ENCODE results near the gene EIF2S1. TPM values are rescaled to one million over a fixed set of nuclear protein-coding genes. Genes with fewer than 3 reads are reported as not detected.
A peak's percentile ranks its signal among the peaks of the same experiment; 100 is the strongest.
"Not testable (repeated sequence)": the region's sequence is repeated elsewhere in the genome, so short reads cannot be mapped to it uniquely, and the experiment has no call there.

EIF2S1 gene
- total RNA-seq, 2 donors from 2014 or later = 53.1 to 63.6 TPM

DNA sequence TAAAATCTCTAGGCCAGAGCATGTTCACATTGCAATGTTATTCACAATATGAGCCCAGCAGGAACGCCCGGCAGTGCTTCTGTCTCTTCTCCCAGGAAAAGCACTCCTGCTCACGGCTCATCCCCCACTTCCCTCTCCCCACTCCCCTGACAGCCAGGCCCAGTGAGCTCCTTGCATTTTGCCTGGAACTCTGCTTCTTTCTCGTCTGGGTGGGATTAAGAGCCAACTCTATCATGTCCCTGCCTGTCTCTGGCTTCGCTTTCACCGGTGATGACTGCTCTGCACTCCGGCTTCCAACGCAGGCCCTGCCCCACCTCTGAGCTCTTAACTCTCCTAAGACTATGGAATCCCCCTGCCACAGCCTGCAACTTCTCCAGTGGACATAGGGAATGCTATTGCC lies 49.3 kb downstream of the EIF2S1 start:
- no peak overlapping the region for H3K27ac ChIP-seq
- 37% methylated on average over 8 of the region's 8 CpGs for WGBS

DNA sequence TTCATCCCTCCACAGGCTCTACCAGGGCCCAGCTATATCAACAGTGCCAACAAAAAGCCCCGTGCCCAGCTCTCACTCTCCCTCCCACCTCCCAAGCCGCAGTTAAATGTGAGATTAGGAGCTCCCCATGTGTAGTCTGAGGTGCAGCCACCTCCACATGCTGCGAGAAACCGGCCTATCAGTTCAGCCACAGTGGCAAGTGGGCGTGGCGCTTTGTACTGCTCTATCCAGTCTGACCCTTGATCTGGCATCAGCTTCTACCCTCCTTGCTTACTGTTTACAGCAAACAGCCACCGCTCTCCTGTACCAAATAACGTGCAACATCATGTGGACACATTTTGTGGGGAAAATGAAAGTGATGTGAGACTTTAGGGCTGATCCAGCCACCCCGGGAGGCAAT lies 50.2 kb downstream of the EIF2S1 start:
- TF ChIP-seq POLR2A (IDR thresholded peaks at IDR 0.05) = no peak
- TF ChIP-seq, protein P1, sequence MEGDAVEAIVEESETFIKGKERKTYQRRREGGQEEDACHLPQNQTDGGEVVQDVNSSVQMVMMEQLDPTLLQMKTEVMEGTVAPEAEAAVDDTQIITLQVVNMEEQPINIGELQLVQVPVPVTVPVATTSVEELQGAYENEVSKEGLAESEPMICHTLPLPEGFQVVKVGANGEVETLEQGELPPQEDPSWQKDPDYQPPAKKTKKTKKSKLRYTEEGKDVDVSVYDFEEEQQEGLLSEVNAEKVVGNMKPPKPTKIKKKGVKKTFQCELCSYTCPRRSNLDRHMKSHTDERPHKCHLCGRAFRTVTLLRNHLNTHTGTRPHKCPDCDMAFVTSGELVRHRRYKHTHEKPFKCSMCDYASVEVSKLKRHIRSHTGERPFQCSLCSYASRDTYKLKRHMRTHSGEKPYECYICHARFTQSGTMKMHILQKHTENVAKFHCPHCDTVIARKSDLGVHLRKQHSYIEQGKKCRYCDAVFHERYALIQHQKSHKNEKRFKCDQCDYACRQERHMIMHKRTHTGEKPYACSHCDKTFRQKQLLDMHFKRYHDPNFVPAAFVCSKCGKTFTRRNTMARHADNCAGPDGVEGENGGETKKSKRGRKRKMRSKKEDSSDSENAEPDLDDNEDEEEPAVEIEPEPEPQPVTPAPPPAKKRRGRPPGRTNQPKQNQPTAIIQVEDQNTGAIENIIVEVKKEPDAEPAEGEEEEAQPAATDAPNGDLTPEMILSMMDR (IDR thresholded peaks at IDR 0.05) = no peak
- no peak for TF ChIP-seq POLR2AphosphoS5 (IDR thresholded peaks at IDR 0.05)
- no peaks in the 10 kb centered on the region for H3K4me1 ChIP-seq (replicated peaks)
- no peak overlapping the region for H3K4me3 ChIP-seq
- DNase-seq (ENCODE audit: low spot score) = no peak
- H3K27ac ChIP-seq = peak overlapping the region in 1 of 2 donors; percentile 33
- H3K27me3 ChIP-seq (replicated peaks; ENCODE audit: insufficient read depth) = no peaks in the 10 kb centered on the region
- no peaks in the 10 kb centered on the region for H3K9me3 ChIP-seq
- intact Hi-C loops (cut with DNase I) = no loop called here
- no peaks in the 10 kb centered on the region for H3K36me3 ChIP-seq
- 73% methylated on average over 9 of the region's 9 CpGs for WGBS

More for the DNA sequence above, 49.3 kb downstream of the EIF2S1 start:
- no peaks in the 10 kb centered on the region for H3K27me3 ChIP-seq (replicated peaks; ENCODE audit: insufficient read depth)
- DNase-seq (ENCODE audit: low spot score) = peak; percentile 33
- TF ChIP-seq POLR2AphosphoS5 (IDR thresholded peaks at IDR 0.05) = peak; percentile 40
- no peak for TF ChIP-seq POLR2A (IDR thresholded peaks at IDR 0.05)
- H3K9me3 ChIP-seq = no peaks in the 10 kb centered on the region
- no peaks in the 10 kb centered on the region for H3K4me1 ChIP-seq (replicated peaks)
- intact Hi-C loops (cut with DNase I) = no loop called here
- H3K4me3 ChIP-seq = no peak overlapping the region
- H3K36me3 ChIP-seq = no peaks in the 10 kb centered on the region

DNA sequence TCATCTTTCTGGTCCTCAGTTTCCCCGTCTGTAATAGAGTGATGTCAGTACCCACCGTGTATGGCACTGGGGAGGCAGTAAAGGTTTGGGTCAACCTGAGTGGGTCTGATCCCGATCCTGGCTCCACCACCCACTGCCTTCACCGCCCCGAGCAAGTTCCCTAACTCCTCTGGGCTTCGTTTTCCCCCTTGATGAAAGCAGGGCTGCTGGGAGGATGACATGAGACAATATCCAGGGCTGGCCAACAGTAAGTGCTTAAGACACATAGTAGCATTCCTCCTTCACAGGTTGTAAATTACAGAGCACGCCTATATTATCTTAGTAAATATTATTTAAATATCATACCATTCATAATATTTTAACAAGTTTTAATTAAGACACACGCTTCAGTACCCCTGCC lies 51.2 kb downstream of the EIF2S1 start:
- WGBS = 46% methylated on average over 8 of the region's 8 CpGs
- intact Hi-C loops (cut with DNase I) = no loop called here
- no peak for DNase-seq (ENCODE audit: low spot score)
- no peaks in the 10 kb centered on the region for H3K9me3 ChIP-seq
- H3K27ac ChIP-seq = peak overlapping the region in 1 of 2 donors; percentile 36
- TF ChIP-seq POLR2AphosphoS5 (IDR thresholded peaks at IDR 0.05) = no peak
- no peak for TF ChIP-seq POLR2A (IDR thresholded peaks at IDR 0.05)
- TF ChIP-seq, protein P1 (IDR thresholded peaks at IDR 0.05) = no peak
- H3K36me3 ChIP-seq = no peaks in the 10 kb centered on the region
- no peaks in the 10 kb centered on the region for H3K4me1 ChIP-seq (replicated peaks)
- H3K4me3 ChIP-seq = peak overlapping the region; percentile 43 to 46
- H3K27me3 ChIP-seq (replicated peaks; ENCODE audit: insufficient read depth) = no peaks in the 10 kb centered on the region

DNA sequence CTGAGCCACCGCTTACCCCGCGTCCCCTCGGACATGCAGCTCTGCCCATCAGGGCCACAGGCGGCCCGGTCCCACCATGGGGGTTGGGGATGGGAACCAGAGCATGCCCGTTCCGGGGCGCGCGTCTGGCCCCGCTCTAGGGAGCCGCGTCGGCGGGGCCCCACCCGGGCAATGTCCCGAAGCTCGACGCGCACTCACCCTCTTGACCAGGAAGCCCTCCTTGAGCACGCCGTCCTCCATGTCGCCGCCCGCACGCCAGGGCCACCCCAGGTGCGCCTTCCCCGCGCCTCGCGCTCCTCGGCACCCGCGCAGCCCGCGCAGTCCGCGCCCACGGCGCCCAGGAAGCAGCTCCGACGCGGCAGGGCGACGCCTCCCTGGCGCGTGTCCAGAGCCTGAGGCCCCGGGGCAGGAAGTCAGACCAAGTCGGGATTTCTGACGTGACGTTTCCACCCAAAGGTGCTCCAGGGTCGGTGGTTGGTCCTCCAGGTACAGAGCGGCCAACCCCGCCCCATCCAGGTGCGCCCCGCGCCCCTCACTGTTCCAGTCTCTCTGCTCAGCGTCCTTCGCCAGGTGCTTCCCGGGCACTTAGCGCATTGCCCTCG lies 51.8 kb downstream of the EIF2S1 start, which contains the start of gene PLEK2:
Gene PLEK2 (minus strand): TSS at position 346 of the 602 bp plus-strand sequence. CDS start 106 bp downstream, at position 240.
- DNase-seq (ENCODE audit: low spot score) = peak; percentile 38
- intact Hi-C loops (cut with DNase I) = no loop called here
- Histone ChIP-seq H3K9me3 (no peaks in the 10 kb centered on the region), H3K36me3 (no peaks in the 10 kb centered on the region), H3K4me1 (replicated peaks) (no peaks in the 10 kb centered on the region), H3K4me3 (peak within 1 kb of the TSS; percentile 43 to 46), H3K27ac (peak within 1 kb of the TSS; percentile 36 to 55), H3K27me3 (replicated peaks; ENCODE audit: insufficient read depth) (no peaks in the 10 kb centered on the region)
- 4% methylated on average over 58 of the region's 63 CpGs for WGBS
- peak; percentile 62 for TF ChIP-seq POLR2A (IDR thresholded peaks at IDR 0.05)
- TF ChIP-seq, protein P1 (IDR thresholded peaks at IDR 0.05) = no peak
- TF ChIP-seq POLR2AphosphoS5 (IDR thresholded peaks at IDR 0.05) = no peak

DNA sequence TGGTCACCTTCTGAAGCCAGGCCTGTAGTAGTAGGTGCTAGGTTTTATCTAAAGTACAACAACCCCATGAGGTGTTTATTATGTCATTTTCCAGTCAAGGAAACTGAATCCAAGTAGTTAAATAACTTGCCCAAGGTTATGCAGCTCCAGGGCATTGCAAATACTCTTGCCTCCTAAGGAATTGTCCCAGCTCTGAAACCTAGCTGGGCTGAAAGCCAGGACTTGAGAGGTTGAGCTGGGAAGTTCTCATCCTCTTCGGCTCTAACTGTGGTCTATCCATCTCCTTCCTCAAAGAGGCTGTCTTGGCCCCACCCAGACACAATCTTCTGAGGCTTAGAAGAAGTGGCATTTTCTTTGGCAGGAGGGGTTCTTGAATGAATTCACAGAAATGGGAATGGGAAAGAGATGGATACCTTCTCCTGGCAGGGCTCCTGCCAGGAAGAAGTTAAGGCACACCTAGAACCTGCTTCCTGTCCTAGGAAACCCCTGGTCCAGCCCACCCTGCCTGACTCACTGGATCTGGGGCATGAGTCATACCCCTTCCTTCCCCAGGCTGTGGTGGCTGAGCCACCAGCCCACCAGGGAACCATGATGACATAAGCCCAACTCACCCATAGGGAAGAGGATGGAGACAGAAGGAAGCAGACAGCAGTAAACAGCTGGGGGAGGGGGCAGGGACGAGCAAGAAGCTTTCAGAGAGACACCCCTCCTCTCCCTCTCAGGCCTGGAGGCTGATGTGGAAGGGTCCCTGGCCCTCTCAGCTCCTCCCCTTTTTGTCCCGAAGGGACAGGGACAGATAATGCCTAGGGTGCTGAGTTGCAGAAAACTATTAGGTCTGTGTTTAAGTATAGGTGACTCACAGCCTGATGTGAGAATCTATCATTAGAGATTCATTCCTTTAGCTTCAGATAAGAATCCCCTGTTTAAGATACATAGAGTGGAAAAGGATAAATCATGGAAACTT lies 54.0 kb downstream of the EIF2S1 start:
- H3K27ac ChIP-seq = no peak overlapping the region
- no peak for TF ChIP-seq POLR2AphosphoS5 (IDR thresholded peaks at IDR 0.05)
- TF ChIP-seq, protein P1 (IDR thresholded peaks at IDR 0.05) = no peak
- TF ChIP-seq POLR2A (IDR thresholded peaks at IDR 0.05) = no peak

DNA sequence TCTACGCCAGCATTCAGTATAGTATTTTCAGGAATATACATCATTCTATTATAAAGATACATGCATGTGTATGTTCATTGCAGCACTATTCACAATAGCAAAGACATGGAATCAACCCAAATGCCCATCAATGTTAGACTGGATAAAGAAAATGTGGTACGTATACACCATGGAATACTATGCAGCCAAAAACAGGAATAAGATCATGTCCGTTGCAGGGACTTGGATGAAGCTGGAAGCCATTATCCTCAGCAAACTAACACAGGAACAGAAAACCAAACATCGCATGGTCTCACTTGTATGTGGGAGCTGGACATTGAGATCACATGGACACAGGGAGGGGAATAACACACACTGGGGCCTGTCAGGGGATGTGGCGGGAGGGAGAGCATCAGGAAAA lies 55.5 kb downstream of the EIF2S1 start:
- H3K36me3 ChIP-seq; H3K4me1 ChIP-seq (replicated peaks); H3K9me3 ChIP-seq; DNase-seq (ENCODE audit: low spot score); intact Hi-C loops (cut with DNase I); H3K27ac ChIP-seq; H3K4me3 ChIP-seq; H3K27me3 ChIP-seq (replicated peaks; ENCODE audit: insufficient read depth): not testable (repeated sequence)
- 96% methylated on average over 5 of the region's 5 CpGs for WGBS

More for the DNA sequence above, 54.0 kb downstream of the EIF2S1 start:
- Histone ChIP-seq H3K4me1 (replicated peaks) (no peaks in the 10 kb centered on the region), H3K9me3 (no peaks in the 10 kb centered on the region), H3K36me3 (no peaks in the 10 kb centered on the region), H3K27me3 (replicated peaks; ENCODE audit: insufficient read depth) (no peaks in the 10 kb centered on the region), H3K4me3 (no peak overlapping the region)
- intact Hi-C loops (cut with DNase I) = no loop called here
- DNase-seq (ENCODE audit: low spot score) = no peak
- WGBS = 58% methylated on average over 3 of the region's 3 CpGs
